HG03159 (cell line): Measurements from ENCODE around the gene ASTN2.
A peak's percentile ranks its signal among the peaks of the same experiment; 100 is the strongest.

ENCODE experiments used
- ATAC-seq: cut with Tn5 transposase; IDR thresholded peaks from one replicate; pipeline ENCODE4 v1.9.1; 2021; ENCODE audit warnings: mild to moderate bottlenecking, moderate library complexity; ENCODE audit not compliant: unreplicated experiment

ASTN2 gene

DNA sequence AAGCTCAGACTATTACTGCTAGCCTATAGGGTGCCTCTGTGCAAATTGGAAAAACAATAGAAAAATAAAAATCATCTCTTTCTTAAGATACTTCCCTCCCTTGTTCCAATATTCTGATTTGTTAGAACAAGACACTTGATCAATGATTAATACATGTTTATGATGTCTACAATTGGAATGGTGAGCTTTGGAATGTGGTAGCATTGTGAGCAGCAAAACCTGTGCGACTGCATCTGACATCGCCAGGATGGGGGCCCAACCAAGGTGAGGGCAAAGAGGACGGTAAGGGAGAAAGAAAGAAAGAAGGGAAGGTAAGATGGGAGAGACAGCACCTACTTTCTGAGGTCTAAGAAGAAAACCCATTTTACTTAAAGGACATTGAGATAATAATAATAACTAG lies 910.8 kb downstream of the ASTN2 start:
- no peak for ATAC-seq

- no peak for ATAC-seq
Observed at GRCh38 chr9:116502746-116503145, 912.1 kb downstream of the ASTN2 start.

GRCh38 chr9:116501871-116502270 lies 913.0 kb downstream of the ASTN2 start:
- ATAC-seq: no peak

- ATAC-seq: no peak
Observed at GRCh38 chr9:116499986-116500871, 914.6 kb downstream of the ASTN2 start.

DNA sequence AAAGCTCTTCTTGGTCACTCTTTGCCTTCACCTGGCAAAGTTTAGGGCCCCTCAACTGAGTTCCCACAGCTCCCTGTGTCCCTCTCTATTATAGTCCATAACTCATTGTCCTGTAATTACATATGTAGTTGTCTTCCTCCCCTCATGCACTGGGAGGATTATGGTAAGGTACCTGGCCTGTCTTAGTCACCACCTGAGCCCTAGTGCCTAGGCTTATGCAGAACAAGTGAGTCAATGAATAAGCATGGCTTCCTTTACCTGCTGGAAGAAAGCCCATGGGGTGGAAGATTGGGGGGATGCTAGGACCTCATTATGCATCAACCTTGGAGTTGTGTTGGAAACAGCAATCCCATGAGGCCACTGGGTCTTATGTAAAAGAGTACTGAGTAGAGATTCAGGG lies 915.4 kb downstream of the ASTN2 start:
- ATAC-seq: no peak

DNA sequence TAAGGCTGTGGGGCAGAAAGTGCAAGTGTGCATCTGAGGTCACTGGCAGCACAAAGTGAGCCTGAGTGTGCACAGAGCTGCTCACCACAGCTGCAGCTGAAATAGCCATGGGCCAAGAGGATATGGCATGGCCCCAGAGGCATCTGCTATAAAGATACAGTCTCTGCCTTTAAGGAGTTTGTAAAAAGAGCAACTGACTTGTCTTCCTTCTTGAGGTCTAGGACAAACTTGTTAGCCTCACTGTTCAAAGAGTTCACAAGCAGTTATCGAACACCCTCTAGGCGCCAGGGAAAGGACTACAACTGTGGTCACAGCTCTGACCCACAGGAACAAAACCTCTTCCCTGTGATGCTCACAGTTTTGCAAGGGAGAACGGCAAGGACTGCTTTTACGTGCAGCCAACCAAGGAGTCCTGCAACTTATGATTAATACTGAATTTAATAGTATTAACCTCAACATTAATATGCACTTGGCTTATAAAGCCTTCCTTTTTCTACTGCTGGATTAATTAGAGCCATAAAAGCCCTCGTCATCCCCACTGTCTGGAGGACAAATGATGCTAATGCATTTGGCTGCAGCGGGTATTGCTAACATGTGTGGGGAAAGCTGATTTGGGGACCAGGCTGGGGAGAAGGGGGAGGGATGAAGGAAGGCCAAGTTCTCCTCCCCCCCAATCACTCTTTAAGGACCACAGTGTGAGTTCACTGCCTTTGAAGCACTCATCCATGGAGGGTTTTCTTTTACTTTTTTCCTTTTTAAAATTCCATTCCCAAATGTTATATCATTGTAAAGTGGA lies 917.6 kb downstream of the ASTN2 start:
- ATAC-seq: no peak

DNA sequence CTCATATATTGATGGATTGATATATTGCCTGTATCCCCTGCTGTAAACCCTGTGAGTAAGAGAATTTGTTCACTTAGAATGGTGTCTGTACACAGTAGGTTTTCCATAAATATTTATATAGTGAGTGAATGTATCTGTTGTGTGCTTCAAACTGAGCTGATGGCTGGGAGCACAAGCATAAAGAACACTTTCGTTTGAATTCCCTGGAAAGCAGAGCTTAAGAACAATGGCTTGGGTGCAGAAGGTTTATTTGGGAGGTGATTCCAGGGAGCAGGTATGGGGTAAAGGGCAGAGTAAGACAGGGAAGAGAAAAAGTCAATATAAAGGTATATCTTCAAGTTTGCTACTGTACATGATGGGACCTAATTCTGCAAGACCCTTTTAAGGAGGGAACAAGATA lies 918.7 kb downstream of the ASTN2 start:
- ATAC-seq: no peak

- no peak for ATAC-seq
Observed at GRCh38 chr9:116495725-116496124, 919.1 kb downstream of the ASTN2 start.

DNA sequence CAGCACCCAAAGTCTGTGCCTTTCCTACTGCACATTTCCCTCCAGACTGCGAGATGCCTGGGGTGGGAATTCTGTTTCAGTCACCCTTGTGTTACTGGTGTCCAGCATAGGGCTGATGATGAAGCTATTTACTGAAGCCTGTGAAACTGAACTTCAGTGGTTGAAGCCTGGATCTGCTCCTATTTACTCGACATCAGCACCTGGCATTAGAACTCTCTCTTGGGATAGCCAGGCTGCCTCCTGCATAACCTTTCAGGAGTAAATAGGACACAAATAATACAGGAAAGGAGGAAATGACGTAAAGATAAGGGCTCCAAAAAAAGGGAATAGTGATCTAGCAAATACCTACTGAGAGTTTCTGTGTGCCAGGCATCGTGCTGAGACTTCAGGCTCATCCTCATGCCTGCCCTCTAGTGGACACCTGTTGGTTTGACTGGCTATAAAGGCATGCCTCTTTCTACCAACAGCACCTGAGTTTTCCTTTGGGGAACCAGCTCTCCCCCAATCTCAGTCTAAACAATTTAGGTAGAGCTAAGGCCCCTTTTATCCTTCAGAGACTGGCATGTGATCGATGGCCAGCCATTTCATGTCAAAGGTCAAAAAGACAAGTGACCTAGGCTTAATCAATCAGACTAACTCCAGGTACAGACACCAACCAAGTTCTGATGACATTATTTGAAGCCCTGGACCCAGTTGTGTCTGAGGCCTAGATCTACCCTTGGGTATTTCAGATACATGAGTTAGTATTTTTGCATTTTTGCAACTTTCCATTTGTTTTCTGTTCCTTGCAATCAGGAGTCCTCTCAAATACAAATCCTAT lies 919.8 kb downstream of the ASTN2 start:
- ATAC-seq: peak; percentile 81

GRCh38 chr9:116493183-116493860 lies 921.5 kb downstream of the ASTN2 start:
- no peak for ATAC-seq

GRCh38 chr9:116491659-116492058 lies 923.2 kb downstream of the ASTN2 start:
- no peak for ATAC-seq

DNA sequence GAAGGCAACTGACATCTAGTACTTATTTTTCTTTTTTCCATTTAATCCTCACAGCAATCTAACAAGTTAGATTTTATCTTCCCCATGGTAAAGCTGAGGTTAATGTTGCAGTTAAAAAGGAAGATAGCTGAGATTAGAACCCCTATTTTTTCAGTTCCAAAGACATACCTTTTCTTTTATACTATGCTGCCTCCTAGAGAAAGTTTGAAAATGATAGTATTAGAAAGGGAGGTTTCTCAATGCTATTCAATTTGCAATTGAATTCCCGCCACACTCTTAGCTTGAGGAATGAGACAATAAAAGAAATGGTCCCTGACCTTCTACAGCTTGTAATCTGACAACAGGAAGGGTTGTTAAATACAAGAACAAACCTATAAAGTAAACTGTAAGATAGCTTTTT lies 923.6 kb downstream of the ASTN2 start:
- no peak for ATAC-seq

- ATAC-seq: no peak
Observed at GRCh38 chr9:116490321-116490720, 924.5 kb downstream of the ASTN2 start.

DNA sequence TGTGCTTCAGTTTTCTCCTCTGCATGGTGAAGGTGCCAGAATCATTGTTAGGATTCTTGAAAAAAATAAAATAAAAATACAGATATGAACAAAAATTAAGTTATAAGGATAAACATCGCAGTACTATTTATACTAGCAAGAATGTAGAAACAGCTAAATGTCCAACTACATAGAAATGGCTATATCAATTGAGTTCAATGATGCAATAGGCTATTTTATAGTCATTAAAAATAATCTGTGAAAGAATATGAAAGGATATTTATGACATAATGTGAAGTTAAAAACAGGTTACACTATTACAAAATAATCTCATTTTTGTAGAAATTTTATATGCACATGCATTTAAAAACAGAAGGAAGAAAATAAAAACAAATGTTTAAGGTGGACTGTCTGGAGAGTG lies 926.5 kb downstream of the ASTN2 start:
- no peak for ATAC-seq

DNA sequence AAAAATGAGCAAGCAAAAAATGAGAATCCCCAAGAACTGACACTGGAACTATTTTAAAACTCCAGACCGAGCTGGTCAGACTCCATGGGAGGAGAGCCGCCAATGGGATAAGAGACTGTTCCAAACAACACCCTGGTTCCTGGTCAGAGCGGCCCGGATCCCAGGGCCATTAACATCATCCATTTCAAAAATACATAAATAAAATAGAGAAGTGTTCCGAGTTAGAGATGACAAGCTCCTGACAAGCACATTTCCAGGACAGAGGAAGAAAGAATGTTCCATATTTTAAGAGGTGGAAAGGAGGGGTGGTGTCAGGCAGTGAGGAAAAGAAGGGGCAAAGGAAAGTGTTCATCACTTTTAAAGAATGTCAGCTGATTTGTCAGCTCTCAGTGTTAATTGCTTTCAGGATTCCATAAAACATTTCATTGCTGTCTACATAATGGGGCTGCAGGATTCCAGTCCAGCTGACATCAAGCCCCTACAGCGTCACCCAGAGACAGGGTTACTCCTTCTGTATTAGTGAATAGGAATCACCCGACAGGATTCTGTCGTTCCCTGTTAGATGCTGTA lies 930.3 kb downstream of the ASTN2 start:
- no peak for ATAC-seq

DNA sequence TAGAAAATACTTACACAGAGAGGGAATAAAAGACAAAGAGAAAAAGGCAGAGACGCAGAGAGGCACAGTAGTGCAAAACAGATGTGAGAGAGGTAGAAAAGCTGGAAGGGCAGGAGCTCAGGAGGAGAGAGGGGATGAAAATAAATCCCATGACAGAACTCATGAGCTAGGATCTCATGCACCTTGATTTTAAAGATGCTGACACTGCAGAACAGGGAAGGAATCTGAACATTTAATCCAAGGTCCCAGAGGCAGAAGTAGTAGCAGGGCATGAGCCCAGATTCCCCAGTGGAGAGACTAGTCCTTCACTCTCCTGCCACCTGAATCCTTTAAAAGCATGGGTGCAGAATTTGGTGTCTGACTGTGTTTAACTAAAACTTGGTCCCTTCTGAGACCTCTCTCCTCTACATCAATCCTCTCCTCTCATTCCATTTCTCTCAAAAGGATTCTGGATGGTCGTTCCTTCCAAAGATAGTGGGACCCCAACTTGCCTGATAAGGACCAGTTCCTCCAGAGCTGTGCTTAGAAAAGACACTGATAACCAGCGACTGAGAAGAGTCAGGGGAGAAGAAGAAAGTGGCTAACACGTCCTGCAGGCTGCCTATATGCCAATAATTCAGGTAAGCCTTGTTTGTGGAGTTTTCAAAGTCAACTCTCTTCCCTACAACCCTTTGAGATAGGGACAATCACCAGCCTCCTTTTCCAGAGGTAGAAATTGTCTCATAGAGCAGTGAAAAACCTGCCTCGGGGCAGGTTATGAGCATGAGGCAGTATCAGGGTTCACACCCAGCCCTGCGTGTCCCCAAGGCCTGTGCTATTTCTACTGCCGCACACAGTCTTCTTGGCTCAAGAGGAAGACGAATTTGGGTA lies 931.0 kb downstream of the ASTN2 start:
- ATAC-seq: no peak

DNA sequence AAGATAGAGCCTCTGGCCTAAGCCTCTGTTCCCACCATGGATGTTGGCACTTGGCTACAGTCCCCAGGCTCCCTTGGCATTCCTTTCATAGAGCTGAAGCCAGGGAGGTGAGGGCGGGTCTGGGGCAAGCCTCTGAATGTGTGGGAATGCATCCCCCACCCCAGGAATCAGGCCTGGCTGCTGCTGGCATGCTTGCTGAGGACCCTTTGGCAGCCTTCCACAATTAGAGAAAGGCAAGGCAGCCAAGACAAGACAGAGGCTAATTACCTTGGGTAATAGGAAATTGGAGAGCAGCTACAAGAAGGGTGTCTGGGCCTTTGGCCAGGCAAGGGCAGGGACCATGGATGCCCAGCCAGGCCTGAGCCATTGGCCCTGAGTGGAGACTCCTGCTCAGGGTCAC lies 932.1 kb downstream of the ASTN2 start:
- no peak for ATAC-seq

GRCh38 chr9:116480700-116481099 lies 934.2 kb downstream of the ASTN2 start:
- no peak for ATAC-seq

GRCh38 chr9:116479967-116480366 lies 934.9 kb downstream of the ASTN2 start:
- ATAC-seq: no peak
